ENCODE measurements around the gene RANBP9.

RANBP9 gene

DNA sequence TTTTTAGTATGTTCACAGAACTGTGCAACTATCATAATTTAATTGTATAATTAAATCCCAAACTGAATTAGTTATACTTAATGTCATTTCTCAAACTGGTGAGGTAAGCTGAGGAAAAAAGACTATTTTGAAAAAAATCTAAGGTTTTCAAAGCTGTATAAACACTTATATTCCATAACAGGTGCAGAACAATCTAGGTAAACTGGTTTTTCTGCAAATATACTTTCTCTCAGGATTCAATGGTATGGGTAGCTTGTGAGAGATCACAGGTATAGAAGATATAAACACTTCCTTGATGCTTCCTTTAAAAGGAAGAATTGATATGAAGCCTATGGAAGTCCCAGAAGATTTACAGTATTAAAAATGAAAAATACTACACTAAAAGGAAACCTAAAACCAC is 62.8 kb downstream of the RANBP9 start:
- no peak for ATAC-seq

DNA sequence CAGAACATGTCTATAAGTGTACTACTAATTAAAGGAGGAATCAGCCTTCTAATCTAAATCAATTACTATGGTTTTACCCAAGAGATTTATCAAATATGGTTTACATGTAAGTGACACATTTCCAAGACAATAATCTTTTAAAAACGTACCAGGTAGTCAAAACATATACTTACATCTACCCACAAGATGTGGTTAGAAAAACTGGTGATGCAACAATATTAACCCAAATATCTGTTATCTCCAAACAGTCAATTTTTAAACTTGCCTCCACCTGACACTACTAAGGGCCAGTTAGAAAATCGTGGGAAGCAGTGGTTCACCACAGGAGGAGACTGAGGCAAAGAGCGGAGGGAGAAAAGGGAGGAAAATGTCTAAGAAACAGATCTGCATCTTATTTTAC is 68.5 kb downstream of the RANBP9 start:
- peak; percentile 23 to 37 for ATAC-seq

DNA sequence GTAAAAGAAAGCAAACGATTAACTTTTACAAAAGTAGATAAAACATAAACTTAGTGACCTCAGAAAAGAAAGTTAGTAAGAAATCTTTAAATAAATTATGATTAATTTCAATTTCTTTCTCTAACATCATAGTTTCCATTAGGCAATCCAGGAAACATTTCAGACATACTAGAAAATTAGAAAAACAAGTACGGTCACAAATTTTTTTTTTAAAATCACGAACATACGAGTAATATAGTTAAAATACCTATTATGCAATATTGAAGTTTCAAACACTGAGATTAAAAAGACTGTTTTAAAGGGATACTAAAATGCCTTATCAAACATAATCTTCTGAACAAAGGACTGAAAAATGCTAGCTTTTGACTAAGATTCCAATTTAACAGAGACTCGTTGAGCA is 70.3 kb downstream of the RANBP9 start:
- peak; percentile 63 for ATAC-seq

DNA sequence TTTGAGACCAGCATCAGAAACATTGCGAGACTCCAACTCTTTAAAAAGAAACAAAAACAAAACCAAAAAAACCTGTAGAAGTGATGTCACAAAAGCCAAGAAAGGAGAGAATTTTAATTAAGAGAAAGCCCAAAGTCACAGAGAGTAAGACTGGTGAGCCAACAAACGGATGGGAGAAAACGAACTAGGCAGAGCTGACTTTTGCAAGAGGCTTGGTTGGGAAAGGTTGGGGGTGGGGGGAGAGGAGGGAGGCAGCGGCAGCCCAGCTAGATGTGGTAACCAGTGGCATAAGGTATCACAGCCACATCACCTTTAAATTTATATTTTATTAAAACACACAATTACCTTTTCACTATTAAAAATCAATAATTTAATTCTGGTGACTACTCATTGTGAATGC is 73.0 kb downstream of the RANBP9 start:
- no peak for ATAC-seq

DNA sequence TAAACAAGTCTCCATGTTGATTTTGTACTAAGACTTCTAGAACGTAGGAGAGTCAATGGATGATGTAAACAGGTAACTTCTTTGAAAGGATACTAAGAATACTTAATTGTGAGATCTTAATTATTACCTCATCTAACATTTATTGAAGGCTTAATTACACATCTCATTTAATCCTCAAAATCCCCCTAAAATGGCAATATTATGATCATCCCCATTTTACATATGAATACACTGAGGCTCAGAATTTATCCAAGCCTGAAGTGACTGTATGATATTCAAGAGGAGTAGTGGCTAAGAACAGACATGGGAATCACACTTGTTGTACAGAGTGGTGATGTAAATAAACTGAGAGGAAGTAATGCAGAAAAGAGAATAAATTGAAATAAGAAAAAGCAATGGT is 73.6 kb downstream of the RANBP9 start:
- no peak for ATAC-seq

DNA sequence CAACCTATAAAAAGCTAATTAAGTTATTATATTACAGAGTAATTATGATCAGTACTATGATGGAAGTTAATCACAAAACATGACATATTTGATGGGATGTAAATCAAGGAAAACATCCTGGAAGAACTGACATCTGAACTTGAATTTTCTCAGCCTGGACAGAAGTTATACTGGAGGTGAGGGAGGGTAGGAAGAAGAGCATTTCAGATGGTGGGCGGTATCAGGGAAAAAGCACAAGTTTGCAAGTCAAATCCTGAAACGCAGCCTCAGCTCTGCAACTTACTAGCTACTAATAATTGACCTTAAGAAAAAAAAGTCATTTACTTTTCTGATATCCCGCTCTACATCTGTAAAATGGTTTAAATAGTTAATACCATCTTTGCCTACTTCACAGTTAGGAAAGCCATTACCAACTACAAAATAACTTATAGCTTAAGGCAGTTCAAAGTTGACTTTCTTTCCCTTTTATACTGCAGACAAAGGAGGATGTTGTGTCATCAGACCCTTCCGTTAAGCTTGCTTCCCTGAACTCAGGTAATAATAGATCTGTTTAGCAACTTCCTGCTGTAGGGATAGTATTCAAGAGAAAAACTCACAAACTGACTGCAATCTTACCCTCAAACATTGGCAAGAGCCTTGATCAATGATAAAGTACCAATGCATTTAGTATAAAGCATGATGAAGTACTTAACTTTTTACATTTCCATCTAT is 75.5 kb downstream of the RANBP9 start:
- no peak for ATAC-seq

DNA sequence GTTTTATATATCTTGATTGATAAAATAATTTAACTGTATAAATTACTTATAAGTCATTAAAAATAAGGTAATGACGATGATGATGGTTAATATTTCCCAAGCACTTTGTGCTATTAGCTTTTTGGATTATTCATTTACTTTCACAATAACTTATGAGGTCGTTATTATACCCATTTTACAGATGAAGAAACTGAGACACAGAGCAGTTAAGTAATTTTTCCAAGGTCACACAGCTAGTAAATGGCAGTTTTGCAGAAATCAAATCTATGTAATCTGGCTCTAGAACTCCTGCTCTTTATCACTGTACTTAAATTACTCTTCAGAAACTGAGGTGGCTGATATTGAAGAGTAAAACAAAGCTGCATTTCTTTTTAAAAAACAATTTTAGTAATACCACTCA is 78.3 kb downstream of the RANBP9 start:
- no peak for ATAC-seq

DNA sequence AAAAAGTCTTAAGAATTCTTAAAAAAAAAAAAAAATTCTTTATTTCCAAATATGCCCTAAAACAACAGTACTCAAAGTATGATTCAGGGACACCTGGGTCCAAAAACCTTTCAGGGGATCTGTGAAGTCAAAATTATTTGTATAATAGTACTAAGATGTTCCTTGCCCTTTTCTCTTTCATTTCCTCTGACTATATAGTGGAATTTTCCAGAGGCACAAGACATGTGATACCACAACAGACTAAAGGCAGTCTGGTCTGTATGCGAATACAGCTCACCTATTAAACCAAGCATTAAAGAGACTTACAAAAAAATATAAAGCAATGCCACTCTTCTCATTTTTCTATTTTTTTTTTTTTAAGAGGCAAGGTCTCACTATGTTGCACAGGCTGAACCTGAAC is 81.1 kb downstream of the RANBP9 start:
- ATAC-seq: peak; percentile 91 to 92

DNA sequence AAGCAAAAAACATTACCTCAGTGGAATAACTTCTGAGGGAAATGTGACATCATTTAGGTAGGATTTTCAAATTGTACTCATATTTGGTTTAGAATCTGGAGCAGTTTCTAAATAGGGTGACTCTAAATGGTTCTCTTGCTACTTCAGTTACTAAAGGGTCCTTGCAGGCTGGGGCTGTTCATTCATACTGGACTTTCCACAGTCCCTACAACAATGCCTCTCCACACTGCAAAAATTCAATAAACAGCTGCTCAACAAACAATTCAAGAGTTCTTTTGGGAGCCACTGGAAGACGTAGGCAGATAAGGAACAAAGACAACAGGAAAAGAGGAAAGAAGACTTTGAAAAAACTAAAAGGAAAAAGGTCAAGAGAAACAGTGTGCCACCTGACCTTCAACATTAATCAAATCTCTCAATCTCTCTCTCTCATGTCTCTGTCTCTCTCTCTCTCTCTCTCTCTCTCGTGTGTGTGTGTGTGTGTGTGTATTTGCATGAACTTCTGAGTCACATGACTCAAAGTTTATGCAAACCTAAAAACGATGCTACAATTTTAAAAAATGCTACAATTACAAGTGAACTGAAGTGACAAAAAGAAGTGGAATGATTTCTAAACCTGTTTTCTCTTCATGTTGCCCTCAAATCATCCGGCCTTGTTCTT is 82.0 kb downstream of the RANBP9 start:
- ATAC-seq: no peak

DNA sequence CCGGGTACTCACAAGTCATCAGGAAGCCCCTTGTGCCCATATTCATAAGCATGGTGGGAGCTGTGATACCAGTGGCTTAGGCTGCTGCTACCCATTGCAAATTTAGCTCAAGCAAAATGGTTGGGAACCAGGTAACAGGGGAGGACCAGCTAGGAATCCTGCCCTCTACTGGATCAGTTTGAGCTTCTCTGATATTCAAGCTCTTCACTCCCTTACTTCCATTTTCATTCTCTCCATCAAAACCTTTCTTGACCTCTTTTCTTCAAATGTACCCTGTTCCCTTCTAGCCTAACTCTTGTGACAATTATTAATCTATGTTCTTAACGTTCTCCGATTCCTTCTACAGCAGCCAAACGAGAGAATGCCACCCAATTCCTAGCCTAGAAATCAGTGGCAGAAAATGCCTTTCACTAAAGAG is 86.8 kb downstream of the RANBP9 start:
- peak; percentile 70 to 75 for ATAC-seq

DNA sequence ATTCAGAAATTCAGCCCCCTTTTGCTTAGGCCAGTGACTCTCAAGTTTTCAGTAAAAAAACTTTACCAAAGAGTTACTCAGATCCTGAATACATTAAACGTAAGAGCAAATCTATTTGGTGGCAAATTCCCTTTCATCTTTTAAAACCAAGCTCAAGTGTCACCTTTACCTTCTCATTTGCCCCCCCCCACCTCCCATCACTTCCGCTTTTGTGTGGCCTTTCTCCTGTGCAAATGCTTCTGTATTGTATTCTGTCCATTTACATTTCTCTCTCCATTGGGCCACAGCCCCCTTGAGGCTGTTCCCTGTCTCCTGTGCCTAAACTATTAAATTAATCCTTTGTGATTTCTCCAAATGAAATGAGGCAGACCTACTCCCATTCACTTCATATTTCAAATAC is 94.6 kb downstream of the RANBP9 start:
- no peak for ATAC-seq

DNA sequence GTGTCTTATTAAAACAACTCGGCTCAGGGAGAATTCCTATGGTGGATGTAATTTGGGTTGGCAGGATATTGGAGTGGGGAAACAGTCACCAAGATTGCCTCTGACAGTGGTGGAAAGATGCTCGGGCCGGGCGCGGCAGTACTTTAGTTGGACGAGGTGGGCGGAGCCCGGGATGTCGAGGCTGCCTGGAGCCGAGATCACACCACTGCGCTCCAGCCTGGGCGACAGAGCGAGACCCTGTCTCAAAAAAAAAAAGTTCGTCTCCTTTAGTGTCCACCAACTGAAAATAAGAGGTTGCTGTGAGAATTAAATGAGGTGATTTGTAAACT is 95.9 kb downstream of the RANBP9 start:
- ATAC-seq: peak; percentile 26 to 42

DNA sequence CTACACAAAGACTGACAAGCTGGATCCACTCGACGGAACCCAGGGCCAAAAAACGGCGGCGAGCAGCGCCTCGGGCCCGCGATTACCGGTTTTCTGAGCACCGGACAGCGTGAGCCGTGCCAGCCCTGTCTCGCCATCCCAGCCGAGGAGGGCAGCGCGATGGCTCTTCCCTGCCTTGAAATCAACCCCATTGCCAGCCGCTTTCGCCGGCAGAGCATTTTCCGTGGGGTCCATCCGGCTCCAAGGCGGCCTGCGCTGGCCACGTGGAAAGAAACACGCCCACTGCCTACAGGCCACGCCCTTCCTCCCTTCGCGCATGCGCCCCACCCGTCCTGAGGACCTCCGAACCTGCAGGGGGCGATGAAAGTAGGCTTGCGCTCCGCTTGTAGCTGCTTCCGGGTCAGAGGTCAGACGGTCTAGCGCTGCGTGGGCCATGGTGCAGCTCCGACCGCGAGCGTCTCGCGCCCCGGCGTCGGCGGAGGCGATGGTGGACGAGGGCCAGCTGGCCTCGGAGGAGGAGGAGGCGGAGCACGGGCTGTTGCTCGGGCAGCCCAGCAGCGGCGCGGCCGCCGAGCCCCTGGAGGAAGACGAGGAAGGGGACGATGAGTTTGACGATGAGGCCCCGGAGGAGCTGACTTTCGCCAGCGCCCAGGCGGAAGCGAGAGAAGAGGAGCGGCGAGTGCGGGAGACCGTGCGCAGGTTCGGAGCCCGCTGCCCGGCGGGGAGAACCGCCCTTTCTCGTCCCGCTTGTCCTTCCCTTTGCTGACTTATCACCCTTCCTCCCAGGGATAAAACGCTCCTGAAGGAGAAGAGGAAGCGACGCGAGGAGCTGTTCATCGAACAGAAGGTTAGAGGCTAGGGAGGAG is 96.5 kb downstream of the RANBP9 start, which contains the start of gene NOL7:
Gene NOL7 (plus strand): TSS at position 410 of the 866 bp plus-strand sequence. CDS start 24 bp downstream, at position 434.
- peak; percentile 89 to 93 for ATAC-seq

DNA sequence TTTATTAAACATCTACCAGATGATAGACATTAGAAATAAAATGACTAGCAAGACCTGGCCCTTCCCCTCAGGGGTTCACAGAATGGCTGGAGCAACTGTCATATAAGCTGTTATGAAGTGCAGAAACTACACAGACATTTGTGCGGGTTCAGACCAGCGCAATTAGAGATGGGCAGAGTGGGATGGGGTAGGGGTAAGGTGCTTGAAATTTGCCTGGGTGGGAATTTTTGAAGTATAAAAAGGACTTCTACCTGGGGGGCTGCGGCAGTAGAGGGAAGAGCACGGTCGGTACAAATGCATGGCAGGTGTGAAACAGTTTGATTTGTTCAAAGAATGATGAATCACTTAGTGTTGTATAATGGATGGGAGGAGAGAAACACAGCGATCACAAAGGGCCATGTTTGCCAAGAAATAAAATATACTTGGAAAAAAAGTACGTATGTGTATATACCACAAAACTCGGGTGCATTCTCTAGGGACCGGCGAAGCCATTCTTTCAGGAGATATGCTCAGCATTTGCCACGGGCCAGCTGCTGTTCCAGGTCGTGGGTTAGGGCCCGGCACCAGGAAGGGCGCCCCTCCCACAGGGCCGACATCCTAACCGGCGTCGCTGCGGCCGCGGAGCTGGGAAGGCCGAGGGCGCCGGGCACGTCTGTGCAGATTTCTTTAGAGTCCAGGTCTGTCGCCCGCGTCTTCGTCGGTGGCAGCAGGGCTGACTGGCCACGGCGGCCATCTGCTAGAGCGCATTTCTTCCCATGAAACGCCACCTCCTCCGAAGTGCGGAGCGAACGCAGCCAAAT is 97.3 kb downstream of the RANBP9 start:
- ATAC-seq: peak; percentile 15 to 25

DNA sequence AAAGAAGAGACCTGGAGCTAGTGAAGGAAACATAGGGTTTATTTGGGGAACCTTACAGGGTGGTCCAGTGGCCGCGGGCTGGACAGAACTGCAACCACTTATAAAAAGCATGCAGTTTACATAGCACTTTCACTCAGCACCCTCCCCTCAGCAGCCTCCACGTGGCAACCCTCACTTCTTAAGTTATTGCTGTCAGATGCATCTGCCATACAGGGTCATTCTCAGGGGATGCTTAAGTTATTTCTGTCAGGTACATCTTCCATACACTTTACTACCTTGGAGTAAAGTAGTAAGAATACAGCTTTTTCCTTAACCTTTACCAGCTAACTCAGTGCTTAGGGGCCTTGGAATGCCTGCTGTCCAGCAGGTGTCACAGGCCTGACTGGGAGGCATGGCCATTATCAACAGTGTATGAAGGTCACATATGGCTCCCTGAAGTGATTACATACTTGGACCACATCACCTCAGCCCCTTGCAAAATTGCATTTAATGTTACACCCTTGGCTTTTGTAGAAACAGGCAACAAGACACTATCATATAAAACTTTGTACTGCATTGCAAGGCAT is 98.5 kb downstream of the RANBP9 start:
- no peak for ATAC-seq

DNA sequence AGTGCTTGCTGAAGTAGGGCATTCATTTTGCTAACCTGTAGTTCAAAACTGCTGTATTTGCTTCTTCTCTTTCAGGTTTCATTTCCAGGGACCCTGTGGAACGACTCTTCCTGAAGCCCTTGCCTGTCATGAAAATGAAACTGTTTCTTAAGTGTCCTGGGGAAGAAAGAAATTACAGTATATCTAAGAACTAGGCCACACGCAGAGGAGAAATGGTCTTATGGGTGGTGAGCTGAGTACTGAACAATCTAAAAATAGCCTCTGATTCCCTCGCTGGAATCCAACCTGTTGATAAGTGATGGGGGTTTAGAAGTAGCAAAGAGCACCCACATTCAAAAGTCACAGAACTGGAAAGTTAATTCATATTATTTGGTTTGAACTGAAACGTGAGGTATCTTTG is 99.9 kb downstream of the RANBP9 start:
- ATAC-seq: no peak

DNA sequence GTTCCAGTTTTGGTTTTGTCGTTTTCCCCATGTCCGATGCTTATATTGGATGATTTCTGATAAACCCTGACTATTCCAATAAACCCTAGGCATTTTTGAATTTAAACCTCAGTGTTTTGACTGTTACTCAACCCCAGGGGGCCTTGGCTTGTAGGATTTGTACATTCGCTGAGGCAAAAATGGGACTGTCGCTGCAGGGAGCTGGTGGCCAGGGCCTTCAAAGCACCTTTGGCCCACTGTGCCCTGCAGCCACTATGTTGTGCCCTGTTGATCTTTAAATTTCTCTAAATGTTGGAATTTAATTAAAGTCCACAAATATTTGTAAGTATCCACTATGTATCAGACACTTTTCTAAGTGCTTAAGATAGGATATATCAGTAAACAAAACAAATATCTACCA is 106.0 kb downstream of the RANBP9 start:
- ATAC-seq: no peak

DNA sequence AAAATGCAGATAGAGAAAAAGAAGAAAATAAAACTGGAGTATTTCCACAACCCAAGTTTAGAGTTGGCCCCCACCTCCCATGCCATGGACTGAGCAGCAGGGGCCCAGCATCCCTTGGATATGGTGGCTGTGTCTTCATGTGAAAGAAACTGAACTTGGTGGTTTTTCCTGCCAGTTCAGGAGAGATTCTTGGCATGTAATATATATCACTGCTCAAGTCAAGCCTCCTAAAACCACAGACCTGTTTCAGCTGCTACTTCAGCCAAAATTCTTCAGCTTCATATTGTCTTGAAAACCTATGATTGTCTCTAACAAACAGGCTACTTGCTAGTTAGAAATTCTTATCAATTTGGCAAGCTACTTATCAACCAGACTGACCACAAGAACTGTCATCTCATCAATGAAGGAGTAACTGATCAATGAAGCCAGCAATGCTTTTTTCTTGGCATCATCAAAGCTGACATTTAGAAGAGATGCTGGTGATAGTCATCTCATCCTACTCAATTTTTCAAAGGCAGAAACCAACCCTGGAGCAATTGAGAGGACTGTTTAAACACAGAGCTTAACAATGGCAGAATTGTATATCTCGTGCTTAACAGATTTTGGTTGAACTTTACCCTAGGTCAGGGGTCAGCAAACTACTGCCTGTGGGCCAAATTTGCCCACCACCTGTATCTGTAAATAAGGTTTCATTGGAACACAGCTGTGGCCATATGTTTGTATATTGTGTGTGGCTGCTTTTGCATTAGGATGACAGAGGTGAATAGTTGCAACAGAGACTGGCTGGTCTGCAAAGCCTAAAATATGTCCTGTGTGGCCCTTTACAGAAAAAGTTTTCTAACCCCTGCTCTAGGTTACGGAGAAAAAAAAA is 106.9 kb downstream of the RANBP9 start:
- no peak for ATAC-seq

DNA sequence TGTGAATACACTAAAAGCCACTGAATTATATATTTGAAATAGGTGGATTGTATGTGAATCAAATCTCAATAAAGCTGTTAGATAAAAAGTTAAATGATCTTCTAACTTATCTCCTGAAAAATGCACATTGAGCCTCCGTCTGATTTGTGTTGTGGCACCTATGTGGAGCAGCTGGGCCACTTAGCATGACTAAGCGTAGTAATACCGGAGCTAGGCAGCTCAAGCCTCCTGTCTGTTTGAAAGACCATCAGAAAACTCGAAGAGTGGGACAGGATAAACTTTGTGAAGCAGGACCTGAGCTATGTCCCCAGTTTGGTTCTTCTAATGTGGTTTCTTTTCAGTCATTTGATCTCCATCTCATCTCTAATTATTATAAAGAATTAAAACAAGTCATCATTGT is 107.5 kb downstream of the RANBP9 start:
- ATAC-seq: no peak

DNA sequence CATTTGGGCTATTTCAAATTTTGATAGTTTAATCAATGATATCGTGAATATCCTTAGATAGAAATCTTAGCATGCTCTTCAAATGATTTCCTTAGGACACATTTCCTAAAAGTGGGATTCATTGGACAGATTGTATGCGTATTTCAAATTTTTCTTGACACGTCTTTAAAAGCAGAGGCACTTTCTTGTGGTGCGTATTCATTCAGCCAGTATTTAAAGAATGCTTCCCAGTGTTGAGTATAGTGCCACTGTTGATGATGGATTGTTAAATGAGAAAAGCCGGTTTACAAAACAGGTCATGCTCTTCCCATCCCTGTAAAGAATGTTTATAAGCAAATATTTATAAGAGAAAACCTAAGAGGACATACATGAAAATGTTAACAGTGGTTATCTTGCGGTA is 111.6 kb downstream of the RANBP9 start:
- no peak for ATAC-seq

DNA sequence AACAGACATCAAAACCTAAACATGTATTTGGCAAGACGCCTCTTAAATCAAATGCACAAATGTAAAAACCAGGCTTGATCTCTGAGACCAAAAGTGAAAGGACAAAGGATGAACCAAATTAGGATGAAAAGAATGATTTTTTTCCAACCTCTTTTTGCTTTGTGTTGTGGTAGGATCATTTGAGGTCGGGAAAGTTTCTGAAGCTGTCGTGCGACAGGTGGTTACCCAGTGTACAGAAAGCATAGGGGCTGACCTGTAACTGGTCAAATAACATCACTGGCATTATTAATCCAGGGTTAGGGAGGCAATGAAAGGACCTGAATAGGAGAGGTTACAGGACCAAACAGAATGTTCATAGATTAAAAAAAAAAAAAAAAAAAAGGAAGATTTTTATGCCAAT is 114.6 kb downstream of the RANBP9 start:
- ATAC-seq: no peak

DNA sequence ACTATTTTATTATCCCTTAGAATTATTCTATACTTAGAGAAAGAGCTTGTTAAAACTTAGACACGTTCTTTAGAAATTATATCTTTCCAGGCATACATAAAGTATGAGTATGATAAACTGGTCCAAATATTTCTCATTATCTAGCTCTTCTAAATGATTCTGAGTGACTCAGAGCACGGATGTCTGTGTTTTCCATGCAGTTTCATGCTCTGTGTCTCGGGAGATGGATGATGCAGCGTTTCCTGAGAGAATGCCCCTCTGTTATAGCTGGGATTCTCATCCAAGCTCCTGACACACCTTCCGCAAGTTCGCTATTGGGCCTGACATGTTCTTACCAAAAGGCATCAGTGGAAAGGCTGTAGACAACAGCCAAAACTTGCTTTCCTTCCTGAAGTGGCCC is 117.9 kb downstream of the RANBP9 start:
- no peak for ATAC-seq
